Hematopoietic multipotent progenitor cell treated with erythropoietin and hydrocortisone succinate and interleukin-3 and kit ligand, for 4 days (in vitro differentiated cells): ENCODE measurements around the gene B3GLCT.
A peak's percentile ranks its signal among the peaks of the same experiment; 100 is the strongest.
"Not testable (repeated sequence)": the region's sequence is repeated elsewhere in the genome, so short reads cannot be mapped to it uniquely, and the experiment has no call there.

Experiments
- DNase-seq: peaks from one replicate; pipeline ENCODE4 v3.0.0-alpha.2; 2015

The B3GLCT gene

GRCh38 chr13:31199849-31200636 lies at the start of gene B3GLCT:
Gene B3GLCT (plus strand): TSS chr13:31199975. CDS start chr13:31200085, 110 bp downstream.
- peak; percentile 90 for DNase-seq

GRCh38 chr13:31150315-31150985 lies 49.3 kb upstream of the B3GLCT start:
- no peak for DNase-seq

- peak; percentile 16 for DNase-seq
Measured at GRCh38 chr13:31151837-31152236, 47.9 kb upstream of the B3GLCT start.

- DNase-seq: no peak
Measured at GRCh38 chr13:31154939-31155338, 44.8 kb upstream of the B3GLCT start.

GRCh38 chr13:31159306-31159705 lies 40.5 kb upstream of the B3GLCT start:
- no peak for DNase-seq

GRCh38 chr13:31160857-31161556 lies 38.8 kb upstream of the B3GLCT start:
- DNase-seq: peak; percentile 92

- DNase-seq: peak; percentile 99
Measured at GRCh38 chr13:31161557-31162150, 38.1 kb upstream of the B3GLCT start, which contains the start of gene HSPH1. Gene HSPH1 (minus strand): TSS chr13:31161904. CDS start chr13:31161582, 322 bp downstream.

- peak; percentile 99 for DNase-seq
Measured at GRCh38 chr13:31162151-31163008, 37.4 kb upstream of the B3GLCT start.

GRCh38 chr13:31166591-31166990 lies 33.2 kb upstream of the B3GLCT start:
- DNase-seq: no peak

GRCh38 chr13:31167490-31167889 lies 32.3 kb upstream of the B3GLCT start:
- DNase-seq: no peak

GRCh38 chr13:31168166-31168565 lies 31.6 kb upstream of the B3GLCT start:
- DNase-seq: no peak

GRCh38 chr13:31168736-31169135 lies 31.0 kb upstream of the B3GLCT start:
- no peak for DNase-seq

GRCh38 chr13:31172001-31172400 lies 27.8 kb upstream of the B3GLCT start:
- peak; percentile 10 for DNase-seq

- DNase-seq: no peak
Measured at GRCh38 chr13:31172535-31172934, 27.2 kb upstream of the B3GLCT start.

- DNase-seq: peak; percentile 32
Measured at GRCh38 chr13:31174018-31174417, 25.8 kb upstream of the B3GLCT start.

- no peak for DNase-seq
Measured at GRCh38 chr13:31175847-31176532, 23.8 kb upstream of the B3GLCT start.

- DNase-seq: not testable (repeated sequence)
Measured at GRCh38 chr13:31177813-31178495, 21.8 kb upstream of the B3GLCT start.

- DNase-seq: no peak
Measured at GRCh38 chr13:31179241-31179640, 20.5 kb upstream of the B3GLCT start.

GRCh38 chr13:31179754-31180153 lies 20.0 kb upstream of the B3GLCT start:
- no peak for DNase-seq

GRCh38 chr13:31182987-31183386 lies 16.8 kb upstream of the B3GLCT start:
- DNase-seq: no peak

GRCh38 chr13:31184451-31184850 lies 15.3 kb upstream of the B3GLCT start:
- DNase-seq: no peak
